ENCODE measurements around the gene TAPT1.
"Not testable (repeated sequence)": the region's sequence is repeated elsewhere in the genome, so short reads cannot be mapped to it uniquely, and the experiment has no call there.

The TAPT1 gene

DNA sequence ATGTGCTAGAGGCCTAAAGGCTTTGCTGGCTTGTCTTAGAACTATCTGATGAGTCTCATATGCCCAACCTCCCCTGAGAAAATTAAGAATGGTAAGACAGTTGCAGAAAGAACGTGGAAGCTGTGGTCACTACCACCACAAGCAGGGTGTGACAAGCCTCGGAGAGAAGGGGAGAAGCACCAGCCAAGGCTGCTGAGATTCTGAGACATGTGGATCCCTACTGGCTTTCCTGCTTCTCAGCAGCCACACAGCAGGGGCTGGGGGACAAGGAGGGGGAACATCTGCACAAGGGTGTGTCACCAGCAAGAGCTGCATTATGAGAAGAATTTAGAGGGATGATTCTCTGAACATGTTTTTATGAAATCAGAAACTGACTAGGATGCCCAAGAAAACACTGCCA lies 19.4 kb downstream of the TAPT1 start:
- DNase-seq, result no peak

DNA sequence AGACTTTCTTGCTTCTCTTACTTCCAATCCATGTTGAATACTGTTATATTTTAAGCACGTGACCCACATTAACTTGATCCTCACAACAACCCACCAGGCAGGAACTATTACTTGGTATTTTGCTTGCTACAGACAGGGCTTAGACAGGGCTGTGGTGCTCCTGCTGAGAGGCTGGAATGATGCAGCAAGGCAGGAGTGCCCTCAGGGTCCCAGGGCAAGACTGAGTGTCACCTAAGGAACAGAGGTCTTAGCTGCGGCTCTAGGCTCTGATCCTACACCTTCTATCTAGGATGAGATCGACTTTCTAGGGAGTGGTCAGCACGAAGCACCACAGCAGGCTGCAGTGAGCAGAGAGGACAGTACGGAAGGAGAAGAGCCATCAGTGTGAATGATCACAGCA lies 20.0 kb downstream of the TAPT1 start:
- DNase-seq, result no peak

DNA sequence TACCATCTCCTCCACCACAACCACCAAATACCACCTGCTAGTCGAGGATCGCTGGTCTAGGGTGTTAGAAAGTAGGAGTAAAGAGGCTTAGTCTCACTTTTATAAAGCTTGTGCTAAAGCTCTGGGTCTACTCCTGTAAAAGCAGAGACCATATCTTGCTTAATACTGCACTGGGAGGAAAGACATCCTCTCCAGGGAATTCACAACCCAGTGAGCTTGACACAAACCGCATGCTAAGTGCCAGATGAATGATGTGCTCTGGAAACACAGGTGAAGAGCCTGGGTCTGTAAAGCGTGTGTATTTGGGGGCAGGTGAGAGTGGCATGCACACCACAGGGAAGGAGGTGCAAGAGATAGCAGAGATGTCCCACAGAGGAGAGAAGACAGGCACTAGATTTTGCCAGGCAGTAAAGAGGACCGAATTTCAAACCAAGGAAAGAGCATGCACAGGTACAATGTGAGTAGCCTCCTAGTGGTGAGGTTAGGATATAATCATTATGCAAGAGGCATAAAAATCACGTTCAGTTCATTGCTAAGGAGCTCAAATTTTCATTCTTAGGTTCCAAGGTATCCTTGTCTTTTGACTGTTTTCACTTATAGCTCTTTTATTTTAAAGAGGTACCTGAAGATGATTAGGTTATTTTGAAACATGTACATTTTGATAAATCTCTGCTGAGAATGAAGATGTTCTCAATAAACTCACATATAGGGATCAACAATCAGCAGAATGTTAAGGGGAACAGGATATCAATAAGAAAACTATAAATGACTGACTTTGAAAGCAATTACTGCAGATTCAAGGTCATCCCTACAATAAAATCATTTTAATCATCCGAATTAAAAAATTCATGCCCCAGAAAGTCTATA lies 20.7 kb downstream of the TAPT1 start:
- DNase-seq, result no peak

DNA sequence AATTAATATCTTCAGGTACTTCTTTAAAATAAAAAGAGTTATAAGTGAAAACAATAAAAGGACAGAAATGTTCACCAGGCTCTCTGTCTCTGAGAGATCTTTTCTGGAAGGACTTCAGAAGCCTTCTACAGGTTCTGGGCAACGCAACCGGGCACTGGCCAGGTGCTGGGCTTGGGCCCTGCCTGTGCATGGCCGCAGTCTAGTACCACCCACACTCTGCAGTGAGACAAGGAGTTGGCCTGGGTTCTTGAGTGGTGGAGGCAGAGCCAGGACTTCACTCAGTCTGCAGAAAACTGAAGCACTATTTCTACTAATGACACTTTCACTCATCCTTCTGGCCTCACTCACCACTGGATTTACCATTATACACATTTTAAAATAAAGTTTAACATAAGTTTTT lies 21.8 kb downstream of the TAPT1 start:
- no peak for DNase-seq

DNA sequence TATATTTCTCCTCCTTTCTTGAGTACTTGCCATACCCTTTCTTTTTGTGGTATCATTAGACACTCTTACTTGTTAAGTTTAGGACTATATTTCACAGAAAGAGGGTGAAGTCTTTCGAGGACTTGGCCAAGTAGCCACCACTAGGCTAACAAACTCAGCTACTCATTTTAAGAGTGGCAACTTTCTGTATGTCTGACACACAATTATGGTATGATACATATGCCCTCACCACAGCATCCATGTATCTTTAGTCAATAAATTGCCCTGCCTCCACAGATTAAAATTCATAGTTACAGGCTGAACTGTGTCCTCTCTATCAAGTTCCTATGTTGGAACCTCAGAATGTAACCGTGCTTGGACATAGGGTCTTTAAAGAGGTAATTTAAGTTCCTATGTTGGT lies 23.2 kb downstream of the TAPT1 start:
- no peak for DNase-seq

DNA sequence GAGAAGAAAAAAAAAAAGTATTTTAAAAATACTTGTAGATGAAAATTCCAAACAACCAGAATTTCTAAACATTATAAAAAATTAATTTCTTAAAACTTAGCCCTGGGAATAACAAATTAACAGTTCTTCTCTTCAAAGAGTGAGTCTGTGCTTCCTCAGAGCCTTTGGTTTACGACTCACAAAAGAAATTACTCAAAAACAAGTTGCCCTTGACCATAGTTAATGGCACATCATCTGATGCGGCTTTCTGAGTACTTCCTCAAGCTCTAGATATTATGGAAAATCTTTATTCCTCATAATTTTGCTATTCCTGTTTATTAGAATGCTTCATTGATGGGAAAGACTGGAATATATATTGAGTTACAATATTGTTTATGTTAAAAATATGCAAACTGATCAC lies 23.7 kb downstream of the TAPT1 start:
- no peak for DNase-seq

DNA sequence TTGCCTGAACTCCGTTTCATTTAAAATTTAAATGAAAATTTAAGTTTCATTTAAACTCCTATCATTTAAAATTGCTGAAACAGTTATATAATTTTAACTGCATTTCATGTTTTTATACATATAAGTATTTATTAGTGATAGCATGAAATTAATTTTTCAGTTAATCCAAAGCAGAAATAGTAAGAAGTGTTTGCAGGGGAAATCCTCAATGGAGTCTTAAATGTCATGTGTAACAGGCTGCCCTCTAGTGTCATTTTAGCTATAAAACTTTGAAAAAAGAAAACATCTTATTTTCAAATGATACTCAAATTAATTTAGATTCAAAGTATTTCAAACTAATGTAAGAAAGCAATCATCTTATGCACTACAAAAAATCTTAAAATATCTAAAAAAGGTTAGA lies 27.2 kb downstream of the TAPT1 start:
- no peak for DNase-seq

DNA sequence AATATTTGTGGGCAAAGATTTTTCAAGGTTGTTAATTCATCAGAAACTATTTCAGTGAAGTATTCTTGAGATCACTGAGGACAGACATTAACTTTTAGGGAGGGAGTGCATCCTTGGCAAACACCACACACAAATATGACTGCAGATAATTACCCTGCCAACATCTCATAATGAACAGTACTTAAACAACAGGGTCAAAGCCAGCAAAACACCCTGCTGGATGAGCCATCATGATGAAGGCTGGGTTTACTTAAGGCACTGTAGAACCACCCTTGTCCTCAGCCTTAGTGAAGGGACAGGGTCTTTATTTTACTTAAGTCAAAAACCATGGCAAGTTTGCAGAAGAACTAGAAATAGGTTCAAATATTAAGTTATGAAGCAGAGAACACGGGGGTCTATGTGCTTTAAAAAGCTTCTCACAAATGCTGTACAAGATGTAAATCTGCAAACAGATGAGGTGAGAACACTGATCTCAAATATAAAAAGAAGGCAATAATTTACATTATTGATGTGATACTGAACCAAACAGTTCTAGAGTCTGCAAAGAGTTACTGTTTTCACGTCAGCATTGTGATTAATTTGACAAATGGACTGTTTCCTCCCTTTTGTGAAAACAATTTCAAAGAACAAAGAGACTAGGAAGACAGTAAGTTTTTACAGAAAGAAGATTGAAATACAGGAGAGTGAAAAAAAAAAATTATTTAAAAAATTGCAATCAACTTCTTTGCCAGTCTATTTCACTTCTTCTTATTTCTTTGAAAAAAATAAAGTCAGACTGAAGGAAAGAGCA lies 28.2 kb downstream of the TAPT1 start:
- DNase-seq, result no peak

DNA sequence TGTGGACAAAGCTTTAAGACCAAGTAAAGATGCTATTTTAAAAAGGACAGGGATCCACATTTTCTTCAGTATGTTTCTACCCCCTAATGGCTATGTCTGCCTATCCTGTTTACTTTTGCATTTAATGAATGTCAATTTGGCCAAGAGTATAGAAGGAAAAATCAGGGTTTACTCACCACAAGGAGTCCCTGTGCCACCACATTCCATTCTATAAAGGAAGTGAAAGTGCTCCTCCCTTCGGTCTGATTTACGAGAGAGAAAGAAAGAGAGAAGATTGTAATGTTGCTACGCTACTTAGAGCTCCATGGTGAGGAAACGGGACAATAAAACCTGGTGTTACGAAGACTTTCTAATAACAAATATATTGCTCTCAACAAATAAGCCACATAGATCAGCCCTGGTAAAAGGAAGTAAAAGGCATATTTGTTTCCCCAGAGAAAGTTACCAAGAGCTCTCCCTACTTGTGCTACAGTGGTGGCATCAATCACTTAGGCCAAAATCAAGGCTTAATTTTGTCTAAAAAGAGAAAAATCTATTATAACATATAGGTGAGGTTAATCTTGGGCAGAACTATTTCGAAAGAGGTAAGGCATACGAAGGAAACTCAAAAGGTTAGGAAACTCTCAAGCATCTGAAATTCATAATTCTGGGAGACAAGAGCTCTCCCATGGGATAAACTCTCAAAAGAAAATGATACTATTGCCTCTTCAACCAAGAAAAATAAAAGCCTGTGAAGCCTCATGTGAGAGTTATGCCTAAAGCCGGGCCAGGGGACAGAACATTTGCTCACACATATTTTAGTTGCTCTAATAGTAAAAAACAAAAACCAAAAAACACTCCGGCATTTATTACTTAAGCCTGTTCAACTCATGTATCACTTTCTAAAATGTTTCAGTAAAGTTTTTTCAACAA lies 29.5 kb downstream of the TAPT1 start:
- no peak for DNase-seq

DNA sequence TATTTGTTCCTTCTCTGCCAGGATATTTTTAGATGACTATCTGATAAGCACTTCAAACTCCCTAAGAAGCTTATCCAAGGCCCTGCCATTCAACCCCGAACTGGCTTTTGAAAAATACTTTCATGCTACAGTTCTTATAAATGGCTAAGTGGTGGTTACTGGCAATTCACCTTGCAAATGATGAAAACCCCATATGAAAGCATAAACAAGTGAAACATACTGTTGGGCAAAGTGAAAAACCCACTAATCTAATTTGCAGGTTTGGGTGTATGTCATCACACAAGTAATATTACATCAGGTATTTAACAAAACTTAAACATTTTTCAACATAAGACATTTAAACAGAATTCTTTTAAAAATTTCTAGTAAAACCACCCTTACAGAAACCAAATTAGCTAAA lies 31.1 kb downstream of the TAPT1 start:
- no peak for DNase-seq

DNA sequence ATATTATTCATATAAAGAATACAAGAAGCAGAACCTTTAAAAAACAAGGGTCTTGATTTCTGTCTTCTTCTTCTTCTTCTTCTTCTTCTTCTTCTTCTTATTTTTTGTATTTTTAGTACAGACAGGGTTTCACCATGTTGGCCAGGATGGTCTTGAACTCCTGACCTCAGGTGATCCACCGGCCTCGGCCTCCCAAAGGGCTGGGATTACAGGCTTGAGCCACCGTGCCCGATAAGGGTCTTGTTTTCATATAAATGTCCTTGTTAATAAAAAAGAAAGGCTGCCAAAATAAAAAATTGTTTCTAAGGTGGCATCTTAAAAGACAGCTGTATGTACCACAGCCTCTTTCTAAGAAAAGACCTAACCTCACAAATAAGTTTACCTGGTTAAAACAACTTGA lies 31.5 kb downstream of the TAPT1 start:
- DNase-seq, result not testable (repeated sequence)

DNA sequence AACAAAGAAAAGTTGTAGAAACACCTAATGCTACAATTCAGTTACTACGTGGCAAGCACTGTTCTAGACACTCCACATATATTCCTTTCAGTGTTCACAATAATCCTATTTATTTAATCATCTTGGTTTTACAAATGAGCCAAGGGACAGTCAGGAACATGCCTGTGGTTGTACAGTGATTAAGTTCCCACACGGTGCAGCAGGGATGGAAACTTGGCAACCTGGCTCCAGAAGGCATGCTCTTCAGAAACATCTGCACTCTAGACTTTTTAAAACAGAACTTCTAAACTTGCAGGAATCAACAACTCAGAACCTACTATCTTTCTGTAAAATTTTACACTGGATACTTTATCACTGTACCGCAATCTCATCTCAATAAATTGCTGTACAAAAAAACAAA lies 32.1 kb downstream of the TAPT1 start:
- no peak for DNase-seq

DNA sequence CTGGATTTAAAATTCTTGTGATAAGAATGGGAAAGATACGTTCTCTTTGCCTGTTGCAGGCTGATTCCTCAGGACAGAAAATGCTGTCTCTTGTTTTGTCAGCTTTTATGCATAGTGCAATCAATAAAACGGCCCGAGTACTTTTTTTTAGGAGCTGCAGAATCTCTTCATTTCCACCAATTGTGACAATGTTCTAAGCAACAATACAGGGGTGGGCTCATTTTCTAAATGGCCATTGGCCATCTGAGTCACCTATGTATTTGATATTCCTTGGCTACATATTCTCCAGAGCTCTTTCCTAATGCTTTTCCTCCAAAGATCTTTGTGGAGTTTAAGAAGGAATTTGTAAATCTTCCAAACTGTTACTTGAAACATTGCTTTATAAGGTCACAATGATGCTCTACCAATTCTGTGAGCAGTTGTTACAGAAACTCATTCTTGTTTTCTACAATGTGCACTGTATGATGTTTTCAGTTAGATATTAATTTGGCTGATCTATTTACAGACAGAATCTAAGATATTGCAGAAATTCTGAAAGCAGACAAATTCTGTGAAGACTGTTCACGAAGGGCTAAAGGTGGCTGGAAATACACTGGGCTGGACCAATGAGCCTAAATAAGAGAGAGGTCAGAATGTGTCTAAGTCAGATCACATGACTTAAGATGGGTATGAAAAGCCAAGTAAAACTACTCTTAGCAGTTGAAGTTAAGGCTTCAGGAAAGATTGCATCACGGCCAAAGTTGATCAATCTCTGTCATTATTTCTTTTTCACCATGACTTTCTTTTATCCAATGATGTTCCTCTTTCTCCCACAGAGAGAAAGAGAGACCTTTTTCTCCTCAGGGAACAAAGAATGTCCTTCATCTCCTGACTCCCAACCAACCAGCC lies 33.4 kb downstream of the TAPT1 start:
- DNase-seq, result no peak

DNA sequence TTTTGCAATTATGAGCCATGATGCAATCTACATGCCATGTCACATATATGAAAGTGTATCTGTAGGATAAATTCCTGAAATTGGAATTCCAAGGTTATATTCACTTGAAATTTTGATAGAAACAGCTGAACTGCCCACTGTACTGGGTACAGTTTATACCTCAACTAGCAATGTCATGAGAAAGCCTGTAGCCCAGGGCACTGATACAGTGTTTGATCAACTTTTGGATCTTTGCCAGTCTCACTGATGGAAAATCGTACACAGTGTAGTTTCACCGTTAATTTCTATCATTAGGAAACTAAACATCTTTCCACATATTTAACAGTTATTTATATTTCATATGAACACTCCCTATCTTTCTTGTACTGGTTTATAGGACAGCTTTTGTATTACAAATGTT lies 34.2 kb downstream of the TAPT1 start:
- no peak for DNase-seq

DNA sequence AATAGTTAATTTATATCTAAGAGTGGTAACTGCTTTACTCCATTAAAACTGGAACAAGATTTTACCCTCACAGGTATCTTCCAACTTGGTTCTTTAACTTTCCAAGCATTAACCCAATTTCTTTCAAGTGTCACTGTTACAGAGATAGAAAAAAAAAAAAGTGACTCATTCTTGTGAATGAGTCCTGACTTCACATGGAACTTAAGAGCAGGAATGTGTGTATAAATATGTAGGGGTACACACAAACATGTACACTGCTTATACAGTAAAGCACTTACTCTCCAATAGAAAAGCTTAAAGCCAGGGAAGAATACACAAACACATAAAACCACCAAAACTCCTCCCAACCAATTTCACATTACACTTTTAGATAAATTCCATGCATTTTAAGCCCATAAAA lies 38.8 kb downstream of the TAPT1 start:
- DNase-seq, result no peak

DNA sequence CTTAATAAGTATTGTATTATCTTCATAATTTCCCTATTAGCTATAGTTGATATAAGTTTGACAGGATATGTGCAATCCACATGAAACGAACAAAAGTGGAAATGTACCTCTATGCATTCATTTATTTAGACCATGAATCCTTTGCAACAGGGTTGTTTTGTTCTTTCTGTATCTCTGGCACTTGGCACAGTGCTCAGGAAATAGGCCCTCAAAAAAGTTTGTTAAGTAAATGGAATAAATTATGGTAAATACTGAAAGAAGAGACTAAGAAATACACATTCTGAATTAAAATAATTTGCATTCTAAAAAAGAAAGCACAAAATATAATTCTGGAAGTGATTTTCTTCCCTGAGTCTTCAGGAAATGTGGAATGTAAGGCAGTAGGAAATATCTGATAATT lies 39.3 kb downstream of the TAPT1 start:
- no peak for DNase-seq

DNA sequence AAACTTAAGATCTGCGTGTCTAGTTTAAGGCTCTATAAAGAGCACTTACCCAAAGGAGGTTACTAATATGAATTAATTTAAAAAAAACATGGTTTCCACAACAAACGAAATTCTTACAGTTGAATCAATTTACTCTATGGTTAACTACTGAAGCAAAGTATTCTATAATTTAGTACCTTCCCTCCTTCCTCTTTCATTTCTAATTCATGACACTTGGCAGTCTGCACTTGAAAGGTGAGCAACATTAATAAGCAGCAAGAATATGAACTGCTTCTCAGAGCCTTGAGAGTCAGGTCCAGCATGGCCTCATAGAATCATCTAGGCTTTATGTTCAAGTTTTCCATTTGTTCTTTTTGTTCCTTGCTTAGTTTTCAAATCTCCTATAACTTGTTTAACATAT lies 42.7 kb downstream of the TAPT1 start:
- no peak for DNase-seq

DNA sequence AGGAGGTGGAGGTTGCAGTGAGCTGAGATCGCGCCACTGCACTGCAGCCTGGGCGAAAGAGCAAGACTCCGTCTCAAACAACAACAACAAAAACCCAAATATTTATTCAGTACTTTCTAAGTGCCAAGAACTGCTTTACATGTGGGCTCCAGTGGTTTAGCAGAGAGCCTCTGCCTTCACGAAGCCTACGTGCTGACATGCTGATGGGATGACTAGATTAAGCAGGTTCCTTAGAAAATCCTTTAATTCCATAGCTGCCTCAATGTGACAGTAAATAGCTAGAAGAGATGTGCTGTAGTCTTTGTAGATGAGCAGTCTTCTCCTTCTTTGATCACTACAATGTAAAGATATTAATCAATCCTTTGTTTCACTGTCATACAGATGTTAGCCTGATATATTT lies 49.6 kb downstream of the TAPT1 start:
- DNase-seq, result no peak

DNA sequence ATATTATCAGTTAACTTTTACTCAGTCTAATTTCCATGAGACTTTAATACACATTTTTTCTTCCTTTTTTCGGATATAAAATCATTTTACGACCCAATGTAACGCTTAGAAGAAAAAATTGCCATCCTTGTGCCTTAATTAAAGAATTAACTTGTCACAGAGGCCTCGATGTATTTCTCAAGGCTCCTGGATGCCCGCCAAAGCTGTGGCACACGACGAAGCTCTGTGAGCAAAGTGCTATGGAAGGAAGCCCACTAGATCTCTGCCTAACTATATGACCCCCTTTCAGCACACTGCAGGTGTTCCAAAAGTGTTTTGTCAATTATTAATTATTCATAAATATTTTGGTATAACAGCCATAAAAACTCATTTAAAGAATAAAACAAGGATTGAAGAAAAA lies 54.4 kb downstream of the TAPT1 start:
- no peak for DNase-seq

DNA sequence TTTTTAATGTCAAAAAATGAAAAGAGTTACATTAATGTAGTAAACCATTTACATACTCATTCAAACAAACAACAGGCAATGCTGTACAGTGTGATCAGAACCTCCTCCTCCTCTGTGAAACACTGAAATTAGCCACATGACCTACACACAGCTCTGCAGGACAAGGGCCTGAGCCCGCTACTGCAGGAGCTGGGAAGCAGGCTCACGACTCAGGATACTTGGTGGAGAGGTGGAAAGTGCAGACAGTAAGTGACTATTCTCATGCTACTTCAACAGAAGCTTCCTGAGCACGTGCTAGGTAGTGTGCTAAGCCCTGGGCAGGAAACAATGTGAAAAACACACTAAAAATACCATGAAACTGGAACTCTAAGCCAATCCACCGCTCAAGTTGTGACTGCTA lies 56.8 kb downstream of the TAPT1 start:
- DNase-seq, result no peak

DNA sequence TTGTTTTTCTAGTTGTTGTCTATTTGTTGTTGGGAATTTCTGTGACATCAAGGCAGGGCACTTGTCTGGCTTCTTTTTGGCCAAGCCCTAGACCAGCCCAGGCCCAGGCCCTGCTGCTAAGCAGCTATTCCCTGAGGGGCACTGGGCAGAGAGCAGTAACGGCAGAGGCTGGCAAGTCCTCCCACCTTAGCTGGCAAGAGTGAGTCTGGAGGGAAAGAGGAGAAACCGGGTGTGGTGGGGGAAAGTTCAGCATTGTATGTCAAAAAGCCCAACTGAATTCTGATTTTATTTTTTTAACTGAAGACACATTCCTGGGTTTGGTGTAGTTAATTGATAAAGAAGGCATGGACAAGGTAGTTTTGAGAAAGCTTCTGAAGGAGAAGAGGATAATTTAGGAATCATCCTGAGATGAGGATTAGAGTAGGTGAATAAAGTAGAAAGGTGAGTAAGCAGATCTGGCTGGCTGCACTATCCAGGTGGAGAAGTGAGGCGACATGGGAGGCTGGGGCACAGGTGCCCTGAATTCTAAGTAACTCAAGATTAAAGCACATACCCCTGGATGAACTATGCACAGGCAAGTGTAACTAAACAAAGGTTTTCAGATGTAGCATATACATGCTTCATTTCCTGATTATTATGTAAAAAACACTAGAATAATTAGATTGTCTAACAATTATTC lies 57.4 kb downstream of the TAPT1 start:
- DNase-seq, result no peak

DNA sequence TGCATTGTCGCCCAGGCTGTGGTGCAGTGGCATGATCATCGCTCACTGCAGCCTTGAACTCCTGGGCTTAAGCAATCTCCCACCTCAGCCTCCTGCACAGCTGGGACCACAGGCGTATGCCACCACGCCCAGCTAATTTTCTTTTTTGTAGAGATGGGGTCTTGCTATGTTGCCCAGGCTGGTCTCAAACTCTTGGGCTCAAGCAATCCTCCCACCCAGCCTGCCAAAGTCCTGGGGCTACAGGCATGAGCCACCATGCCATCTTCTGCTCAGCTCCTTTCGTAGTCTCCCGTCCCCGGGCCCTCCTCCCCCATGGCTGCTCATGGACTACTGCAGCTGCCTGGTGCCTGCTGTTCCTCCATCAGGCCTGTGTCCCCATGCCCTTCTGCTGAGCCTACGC lies 58.1 kb downstream of the TAPT1 start:
- DNase-seq, result no peak
